ENCODE data around the gene IFIT5. TPM values are rescaled to one million over a fixed set of nuclear protein-coding genes. Genes with fewer than 3 reads are reported as not detected.

Gene IFIT5
- total RNA-seq, 2 donors from 2014 or later: 11.5 TPM

GRCh38 chr10:89377705-89378637, 36.4 kb upstream of the IFIT5 start, which contains the start of gene IFIT1B:
Gene IFIT1B, plus strand, starts transcription at chr10:89378056. Its CDS starts 80 bp downstream, at chr10:89378136.
- TF ChIP-seq POLR2AphosphoS5 (IDR thresholded peaks at IDR 0.05) (no peak), POLR2A (IDR thresholded peaks at IDR 0.05) (no peak)
- TF ChIP-seq, protein P1, sequence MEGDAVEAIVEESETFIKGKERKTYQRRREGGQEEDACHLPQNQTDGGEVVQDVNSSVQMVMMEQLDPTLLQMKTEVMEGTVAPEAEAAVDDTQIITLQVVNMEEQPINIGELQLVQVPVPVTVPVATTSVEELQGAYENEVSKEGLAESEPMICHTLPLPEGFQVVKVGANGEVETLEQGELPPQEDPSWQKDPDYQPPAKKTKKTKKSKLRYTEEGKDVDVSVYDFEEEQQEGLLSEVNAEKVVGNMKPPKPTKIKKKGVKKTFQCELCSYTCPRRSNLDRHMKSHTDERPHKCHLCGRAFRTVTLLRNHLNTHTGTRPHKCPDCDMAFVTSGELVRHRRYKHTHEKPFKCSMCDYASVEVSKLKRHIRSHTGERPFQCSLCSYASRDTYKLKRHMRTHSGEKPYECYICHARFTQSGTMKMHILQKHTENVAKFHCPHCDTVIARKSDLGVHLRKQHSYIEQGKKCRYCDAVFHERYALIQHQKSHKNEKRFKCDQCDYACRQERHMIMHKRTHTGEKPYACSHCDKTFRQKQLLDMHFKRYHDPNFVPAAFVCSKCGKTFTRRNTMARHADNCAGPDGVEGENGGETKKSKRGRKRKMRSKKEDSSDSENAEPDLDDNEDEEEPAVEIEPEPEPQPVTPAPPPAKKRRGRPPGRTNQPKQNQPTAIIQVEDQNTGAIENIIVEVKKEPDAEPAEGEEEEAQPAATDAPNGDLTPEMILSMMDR (IDR thresholded peaks at IDR 0.05): no peak
- DNase-seq (ENCODE audit: low spot score): no peak
- Histone ChIP-seq H3K36me3 (no peaks in the 10 kb centered on the region), H3K9me3 (no peaks in the 10 kb centered on the region), H3K27ac (no peak within 1 kb of the TSS), H3K27me3 (replicated peaks; ENCODE audit: insufficient read depth) (no peaks in the 10 kb centered on the region), H3K4me3 (no peak within 1 kb of the TSS), H3K4me1 (replicated peaks) (peaks cover 12% of the 10 kb centered on the region)
- 92% methylated on average over 5 of the region's 5 CpGs for WGBS
- intact Hi-C loops (cut with DNase I): no loop called here

DNA sequence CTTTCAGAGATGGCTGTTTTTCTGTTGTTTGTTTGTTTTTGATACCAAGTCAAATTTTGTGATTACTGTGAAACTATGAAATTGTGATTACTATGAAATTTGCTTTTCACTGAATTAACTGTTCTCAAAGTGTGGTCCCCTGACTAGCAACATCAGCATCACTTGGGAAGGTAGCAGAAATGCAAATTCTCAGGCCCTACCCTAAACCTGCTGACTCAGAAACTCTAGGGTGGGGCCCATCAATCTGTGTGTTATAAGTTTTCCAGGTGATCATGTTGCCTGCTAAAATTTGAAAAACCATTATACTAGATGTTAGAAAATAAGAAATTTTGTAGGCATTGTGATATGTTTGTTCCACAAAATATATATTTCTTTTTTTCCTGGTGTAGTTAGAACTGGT, 35.3 kb upstream of the IFIT5 start:
- H3K36me3 ChIP-seq: no peaks in the 10 kb centered on the region
- TF ChIP-seq POLR2AphosphoS5 (IDR thresholded peaks at IDR 0.05): no peak
- TF ChIP-seq, protein P1 (IDR thresholded peaks at IDR 0.05): no peak
- TF ChIP-seq POLR2A (IDR thresholded peaks at IDR 0.05): no peak
- no peak overlapping the region for H3K4me3 ChIP-seq
- intact Hi-C loops (cut with DNase I): no loop called here
- no peak for DNase-seq (ENCODE audit: low spot score)
- no peaks in the 10 kb centered on the region for H3K27me3 ChIP-seq (replicated peaks; ENCODE audit: insufficient read depth)
- H3K9me3 ChIP-seq: no peaks in the 10 kb centered on the region
- peaks cover 6% of the 10 kb centered on the region for H3K4me1 ChIP-seq (replicated peaks)
- H3K27ac ChIP-seq: no peak overlapping the region

GRCh38 chr10:89382757-89383156, 31.6 kb upstream of the IFIT5 start:
- WGBS: 100% methylated on average over 1 of the region's 1 CpG

DNA sequence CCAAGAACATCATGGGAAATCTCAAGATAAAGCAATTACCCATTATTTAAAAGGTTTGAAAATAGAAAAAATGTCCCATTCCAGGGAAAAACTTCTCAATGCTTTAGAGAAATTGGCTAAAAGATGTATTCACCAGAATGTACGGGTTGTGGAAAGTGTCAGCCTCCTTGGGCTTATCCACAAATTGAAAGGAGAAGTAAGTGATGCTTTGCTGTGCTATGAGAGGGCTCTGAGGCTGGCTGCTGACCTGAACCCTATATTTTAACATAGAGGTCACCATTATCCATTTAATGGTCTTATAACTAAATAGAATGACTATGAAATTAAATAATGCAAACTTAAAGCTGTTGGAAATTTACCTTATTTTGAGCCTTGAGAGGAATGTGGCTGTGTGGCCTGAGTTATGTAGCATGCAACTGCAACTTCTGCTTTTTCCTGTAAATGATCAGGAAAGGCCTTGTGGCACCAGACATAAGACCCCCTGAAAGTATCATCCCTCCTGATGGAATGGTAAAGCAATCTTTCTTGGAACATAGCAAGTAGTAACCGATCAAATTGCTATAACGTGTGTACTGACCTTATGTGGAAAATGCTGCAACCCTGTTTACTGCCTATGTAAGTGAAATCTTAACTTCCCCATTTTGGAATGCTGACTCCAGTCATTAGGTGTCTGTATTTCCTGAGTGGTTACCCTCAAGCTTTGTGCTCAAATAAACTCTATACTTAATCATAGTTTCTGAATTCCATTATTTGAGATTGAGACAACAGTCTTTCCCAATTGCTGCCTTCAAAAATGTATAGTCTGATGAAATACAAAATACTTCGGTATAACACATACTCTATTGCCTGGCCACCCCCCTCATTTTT, 29.7 kb upstream of the IFIT5 start:
- intact Hi-C loops (cut with DNase I): no loop called here
- WGBS: 77% methylated on average over 4 of the region's 4 CpGs
- no peaks in the 10 kb centered on the region for H3K9me3 ChIP-seq
- no peak for DNase-seq (ENCODE audit: low spot score)
- no peaks in the 10 kb centered on the region for H3K36me3 ChIP-seq
- no peak overlapping the region for H3K4me3 ChIP-seq
- H3K27me3 ChIP-seq (replicated peaks; ENCODE audit: insufficient read depth): no peaks in the 10 kb centered on the region
- TF ChIP-seq POLR2A (IDR thresholded peaks at IDR 0.05): no peak
- TF ChIP-seq, protein P1 (IDR thresholded peaks at IDR 0.05): no peak
- TF ChIP-seq POLR2AphosphoS5 (IDR thresholded peaks at IDR 0.05): no peak
- H3K27ac ChIP-seq: no peak overlapping the region
- H3K4me1 ChIP-seq (replicated peaks): no peaks in the 10 kb centered on the region

More at GRCh38 chr10:89382757-89383156, 31.6 kb upstream of the IFIT5 start:
- no peak for DNase-seq (ENCODE audit: low spot score)
- Histone ChIP-seq H3K27ac (no peak overlapping the region), H3K4me1 (replicated peaks) (no peaks in the 10 kb centered on the region), H3K4me3 (no peak overlapping the region), H3K9me3 (no peaks in the 10 kb centered on the region), H3K36me3 (no peaks in the 10 kb centered on the region), H3K27me3 (replicated peaks; ENCODE audit: insufficient read depth) (no peaks in the 10 kb centered on the region)
- intact Hi-C loops (cut with DNase I): no loop called here
- TF ChIP-seq POLR2AphosphoS5 (IDR thresholded peaks at IDR 0.05) (no peak), POLR2A (IDR thresholded peaks at IDR 0.05) (no peak)
- TF ChIP-seq, protein P1 (IDR thresholded peaks at IDR 0.05): no peak
